Measurements from ENCODE around the gene UCN. TPM values are rescaled to one million over a fixed set of nuclear protein-coding genes. Genes with fewer than 3 reads are reported as not detected.
"Not testable (repeated sequence)": the region's sequence is repeated elsewhere in the genome, so short reads cannot be mapped to it uniquely, and the experiment has no call there.

The UCN gene
- total RNA-seq, 1 experiment from 2014 or later, result 2.8 TPM

DNA sequence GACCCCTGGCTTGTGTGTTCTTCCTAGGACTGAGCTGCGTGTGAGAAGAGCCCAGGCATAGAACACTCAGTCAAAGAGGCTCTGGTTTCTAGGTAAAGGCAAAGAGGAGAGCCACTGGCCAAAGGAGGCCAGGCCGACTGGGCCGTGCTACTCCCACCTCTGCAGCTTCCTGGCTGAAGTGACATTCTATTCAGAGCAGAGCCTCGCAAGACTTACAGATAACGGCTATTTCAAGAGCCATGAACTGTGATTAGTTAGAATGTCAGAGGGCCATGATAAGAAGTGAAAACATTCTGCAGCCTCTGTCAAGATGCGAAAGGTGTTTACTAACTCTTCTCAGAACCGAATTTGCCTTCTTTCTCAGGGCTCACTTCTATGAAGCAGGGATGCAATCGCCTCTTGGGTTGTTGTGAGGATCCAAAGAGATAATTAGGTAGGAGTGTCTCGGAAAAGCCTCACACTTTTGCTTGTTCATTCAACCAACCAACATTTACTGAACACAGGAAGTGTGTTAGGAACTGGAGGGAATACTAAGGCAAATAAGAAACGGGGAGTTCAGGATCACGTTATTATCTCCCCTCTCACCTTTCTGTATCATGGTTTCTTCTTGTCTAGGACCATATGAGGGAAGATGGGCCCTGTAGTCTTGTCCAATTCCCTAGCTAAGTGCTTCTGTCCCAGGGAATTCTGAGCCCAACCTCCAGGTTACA lies 36.5 kb downstream of the UCN start:
- POLR2A ChIA-PET (ENCODE audit: unreplicated experiment), result interaction anchor here (0.6 to 0.7 kb wide), 2 partner anchors 41 to 45 kb away, joined by 4 to 5 read pairs; no protein-coding TSS in a partner anchor

DNA sequence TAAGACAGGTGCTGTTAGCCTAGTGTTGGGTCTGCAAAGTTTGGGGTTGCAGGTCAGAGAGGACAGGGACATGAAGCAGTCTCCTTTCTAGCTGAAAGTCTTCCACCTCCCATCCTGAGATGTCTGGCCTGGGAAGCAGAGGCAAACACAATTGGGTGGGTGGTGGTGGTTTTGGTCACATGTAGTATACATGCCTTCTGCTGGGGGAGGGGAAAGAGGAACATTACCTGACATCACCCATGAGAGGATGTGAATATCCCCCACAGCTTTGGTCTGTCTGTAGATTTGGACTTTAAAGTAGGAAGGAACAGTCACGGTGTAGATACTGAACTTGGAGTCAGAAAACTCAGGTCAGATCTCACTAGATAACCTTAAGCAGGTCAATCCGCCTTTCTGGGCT lies 37.6 kb downstream of the UCN start:
- intact Hi-C loops (cut with micrococcal nuclease; ENCODE audit: unreplicated experiment), result no loop called here
- Histone ChIP-seq H3F3A (ENCODE audit: insufficient read depth, low read depth) (no peaks in the 10 kb centered on the region; the same call in 1 of the 2 replicates), H3K27me3 (ENCODE audit: insufficient read depth, low read depth) (peaks cover 2% of the 10 kb centered on the region; the same call in 1 of the 2 replicates), H3K27ac (no peak overlapping the region), H3K9me3 (ENCODE audit: insufficient read depth, low read depth) (no peaks in the 10 kb centered on the region), H3K4me1 (replicated peaks; ENCODE audit: insufficient read depth) (no peaks in the 10 kb centered on the region), H3K4me3 (no peak overlapping the region), H2AFZ (no peak overlapping the region), H3K36me3 (ENCODE audit: low read depth) (no peaks in the 10 kb centered on the region), H4K20me1 (ENCODE audit: insufficient read depth) (no peaks in the 10 kb centered on the region), H3K79me2 (ENCODE audit: low read depth) (no peaks in the 10 kb centered on the region), H3K4me2 (no peak overlapping the region), H3K9me2 (ENCODE audit: insufficient read depth) (no peaks in the 10 kb centered on the region)
- TF ChIP-seq, protein P1, sequence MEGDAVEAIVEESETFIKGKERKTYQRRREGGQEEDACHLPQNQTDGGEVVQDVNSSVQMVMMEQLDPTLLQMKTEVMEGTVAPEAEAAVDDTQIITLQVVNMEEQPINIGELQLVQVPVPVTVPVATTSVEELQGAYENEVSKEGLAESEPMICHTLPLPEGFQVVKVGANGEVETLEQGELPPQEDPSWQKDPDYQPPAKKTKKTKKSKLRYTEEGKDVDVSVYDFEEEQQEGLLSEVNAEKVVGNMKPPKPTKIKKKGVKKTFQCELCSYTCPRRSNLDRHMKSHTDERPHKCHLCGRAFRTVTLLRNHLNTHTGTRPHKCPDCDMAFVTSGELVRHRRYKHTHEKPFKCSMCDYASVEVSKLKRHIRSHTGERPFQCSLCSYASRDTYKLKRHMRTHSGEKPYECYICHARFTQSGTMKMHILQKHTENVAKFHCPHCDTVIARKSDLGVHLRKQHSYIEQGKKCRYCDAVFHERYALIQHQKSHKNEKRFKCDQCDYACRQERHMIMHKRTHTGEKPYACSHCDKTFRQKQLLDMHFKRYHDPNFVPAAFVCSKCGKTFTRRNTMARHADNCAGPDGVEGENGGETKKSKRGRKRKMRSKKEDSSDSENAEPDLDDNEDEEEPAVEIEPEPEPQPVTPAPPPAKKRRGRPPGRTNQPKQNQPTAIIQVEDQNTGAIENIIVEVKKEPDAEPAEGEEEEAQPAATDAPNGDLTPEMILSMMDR (conservative IDR thresholded peaks at IDR 0.05), result no peak
- no peak for TF ChIP-seq EZH2 (IDR thresholded peaks at IDR 0.05; ENCODE audit: low read depth)
- BruUV-seq (replicated peaks), result no TSS peak
- DNase-seq, result no peak
- ChIA-PET CTCF (no interaction called here), POLR2A (ENCODE audit: unreplicated experiment) (interaction anchor here (0.5 to 0.6 kb wide), 3 partner anchors 29 to 441 kb away, joined by 5 to 11 read pairs (median 7); no protein-coding TSS in a partner anchor)

More for the DNA sequence above, 36.5 kb downstream of the UCN start:
- Histone ChIP-seq H3K9me3 (ENCODE audit: insufficient read depth, low read depth) (no peaks in the 10 kb centered on the region), H3K4me2 (no peak overlapping the region), H3K4me3 (no peak overlapping the region), H3F3A (ENCODE audit: insufficient read depth, low read depth) (no peaks in the 10 kb centered on the region), H3K9me2 (ENCODE audit: insufficient read depth) (no peaks in the 10 kb centered on the region), H3K4me1 (replicated peaks; ENCODE audit: insufficient read depth) (no peaks in the 10 kb centered on the region), H3K27ac (no peak overlapping the region), H3K79me2 (ENCODE audit: low read depth) (no peaks in the 10 kb centered on the region), H3K27me3 (ENCODE audit: insufficient read depth, low read depth) (no peaks in the 10 kb centered on the region), H4K20me1 (ENCODE audit: insufficient read depth) (no peaks in the 10 kb centered on the region), H3K36me3 (ENCODE audit: low read depth) (no peaks in the 10 kb centered on the region), H2AFZ (no peak overlapping the region)
- BruUV-seq (replicated peaks), result no TSS peak
- CTCF ChIA-PET, result no interaction called here
- no peak for TF ChIP-seq EZH2 (IDR thresholded peaks at IDR 0.05; ENCODE audit: low read depth)
- TF ChIP-seq, protein P1 (conservative IDR thresholded peaks at IDR 0.05), result no peak
- intact Hi-C loops (cut with micrococcal nuclease; ENCODE audit: unreplicated experiment), result no loop called here
- DNase-seq, result no peak

DNA sequence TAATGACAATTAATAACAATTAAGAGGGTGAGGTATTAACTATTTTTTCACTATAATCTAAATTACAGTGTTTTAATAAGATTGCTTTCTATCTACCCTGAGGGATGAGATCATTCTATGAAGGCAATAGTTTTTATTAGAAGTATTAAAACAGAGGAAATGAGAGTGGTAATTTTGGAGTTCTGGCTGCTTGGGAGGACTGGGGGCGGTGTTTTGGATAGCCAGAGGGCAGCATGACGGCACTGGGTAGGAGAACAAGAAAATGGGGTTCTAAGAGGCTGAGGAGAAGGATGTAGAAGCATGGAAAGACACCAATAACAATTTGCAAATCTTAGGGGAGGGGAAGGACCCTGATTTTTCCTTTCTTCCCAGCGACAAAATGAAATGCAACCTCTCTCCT lies 38.1 kb downstream of the UCN start:
- H3K36me3 ChIP-seq (ENCODE audit: low read depth), result no peaks in the 10 kb centered on the region
- no peak for DNase-seq
- no peaks in the 10 kb centered on the region; the same call in 1 of the 2 replicates for H3F3A ChIP-seq (ENCODE audit: insufficient read depth, low read depth)
- no peak for TF ChIP-seq EZH2 (IDR thresholded peaks at IDR 0.05; ENCODE audit: low read depth)
- TF ChIP-seq, protein P1 (conservative IDR thresholded peaks at IDR 0.05), result no peak
- no peaks in the 10 kb centered on the region for H3K79me2 ChIP-seq (ENCODE audit: low read depth)
- ChIA-PET POLR2A (ENCODE audit: unreplicated experiment) (interaction anchor here (0.5 kb wide), 1 partner anchor 148 kb away, joined by 11 read pairs; no protein-coding TSS in a partner anchor), CTCF (no interaction called here)
- no peak overlapping the region for H3K27ac ChIP-seq
- H3K4me2 ChIP-seq, result no peak overlapping the region
- no peaks in the 10 kb centered on the region for H3K4me1 ChIP-seq (replicated peaks; ENCODE audit: insufficient read depth)
- intact Hi-C loops (cut with micrococcal nuclease; ENCODE audit: unreplicated experiment), result no loop called here
- no peaks in the 10 kb centered on the region for H3K9me3 ChIP-seq (ENCODE audit: insufficient read depth, low read depth)
- H3K4me3 ChIP-seq, result no peak overlapping the region
- H4K20me1 ChIP-seq (ENCODE audit: insufficient read depth), result no peaks in the 10 kb centered on the region
- H3K9me2 ChIP-seq (ENCODE audit: insufficient read depth), result no peaks in the 10 kb centered on the region
- H3K27me3 ChIP-seq (ENCODE audit: insufficient read depth, low read depth), result peaks cover 7% of the 10 kb centered on the region; the same call in 1 of the 2 replicates
- BruUV-seq (replicated peaks), result no TSS peak
- H2AFZ ChIP-seq, result no peak overlapping the region

DNA sequence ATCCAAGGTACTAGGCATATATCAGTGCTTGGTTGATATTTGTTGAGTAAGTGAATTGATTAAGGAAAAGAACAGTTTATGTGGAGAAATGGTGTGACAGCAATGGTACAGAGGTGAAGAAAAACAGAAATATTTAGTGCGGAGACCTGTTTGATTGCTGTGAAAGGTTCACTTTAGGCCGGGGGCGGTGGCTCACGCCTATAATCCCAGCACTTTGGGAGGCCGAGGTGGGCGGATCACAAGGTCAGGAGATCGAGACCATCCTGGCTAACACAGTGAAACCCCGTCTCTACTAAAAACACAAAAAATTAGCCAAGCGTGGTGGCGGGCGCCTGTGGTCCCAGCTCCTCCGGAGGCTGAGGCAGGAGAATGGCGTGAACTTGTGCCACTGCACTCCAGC lies 39.9 kb downstream of the UCN start:
- H3K4me2 ChIP-seq; DNase-seq; CTCF ChIA-PET; H3K9me3 ChIP-seq (ENCODE audit: insufficient read depth, low read depth); H3K79me2 ChIP-seq (ENCODE audit: low read depth); H3K9me2 ChIP-seq (ENCODE audit: insufficient read depth); H3K27ac ChIP-seq; H2AFZ ChIP-seq; H3K36me3 ChIP-seq (ENCODE audit: low read depth); BruUV-seq (replicated peaks); POLR2A ChIA-PET (ENCODE audit: unreplicated experiment); H3K4me1 ChIP-seq (replicated peaks; ENCODE audit: insufficient read depth); H3F3A ChIP-seq (ENCODE audit: insufficient read depth, low read depth); H4K20me1 ChIP-seq (ENCODE audit: insufficient read depth); H3K4me3 ChIP-seq: not testable (repeated sequence)
- H3K27me3 ChIP-seq (ENCODE audit: insufficient read depth, low read depth), result peaks cover 26% of the 10 kb centered on the region
- intact Hi-C loops (cut with micrococcal nuclease; ENCODE audit: unreplicated experiment), result loop anchor here (5.0 kb wide), 1 partner anchor 34 kb away; no protein-coding TSS in a partner anchor

All from PC-9 (cell line).